GM13977 (cell line): ENCODE data around the gene GALNT1.

Experiments
- DNase-seq: peaks from one replicate; pipeline ENCODE4 v3.0.0; 2012; ENCODE audit warnings: low spot score
- in situ Hi-C: fragments of 300-500 bp; cut with MboI; formaldehyde crosslinking; loops from one replicate; pipeline ENCODE4 v1.12.0; 2022; ENCODE audit warnings: low sequenced_read_pairs, low pct_unique_long_range_greater_than_20kb, mixed read lengths, inconsistent platforms; ENCODE audit not compliant: unreplicated experiment
- TF ChIP-seq, protein P1 (sequence below): IDR thresholded peaks from 2 replicates; pipeline ENCODE4 v1.5.1; 2012; ENCODE audit warnings: mild to moderate bottlenecking, control low read depth; ENCODE audit not compliant: insufficient read depth; ENCODE audit errors: extremely low read depth, missing control alignments

GALNT1 gene

DNA sequence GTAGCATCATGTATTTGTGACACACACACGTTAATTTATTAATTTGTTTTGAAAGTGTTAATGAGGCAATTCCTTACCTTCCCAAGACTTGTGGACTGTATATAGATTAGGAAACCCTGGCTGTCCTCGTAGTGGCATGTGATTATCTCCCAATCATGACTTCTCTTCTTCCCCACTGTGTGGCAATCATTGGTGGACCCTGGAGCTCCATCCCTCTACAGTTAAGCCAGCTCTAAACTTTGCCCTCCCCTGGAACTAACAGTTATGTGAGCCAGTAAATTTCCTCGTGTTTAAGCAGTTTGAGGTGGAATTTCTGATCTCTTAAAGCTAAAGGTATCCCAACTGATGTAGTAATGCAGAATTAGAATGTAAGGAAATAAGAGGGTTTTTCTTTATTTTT, 22.0 kb downstream of the GALNT1 start:
- in situ Hi-C loops = no loop called here
- TF ChIP-seq, protein P1, sequence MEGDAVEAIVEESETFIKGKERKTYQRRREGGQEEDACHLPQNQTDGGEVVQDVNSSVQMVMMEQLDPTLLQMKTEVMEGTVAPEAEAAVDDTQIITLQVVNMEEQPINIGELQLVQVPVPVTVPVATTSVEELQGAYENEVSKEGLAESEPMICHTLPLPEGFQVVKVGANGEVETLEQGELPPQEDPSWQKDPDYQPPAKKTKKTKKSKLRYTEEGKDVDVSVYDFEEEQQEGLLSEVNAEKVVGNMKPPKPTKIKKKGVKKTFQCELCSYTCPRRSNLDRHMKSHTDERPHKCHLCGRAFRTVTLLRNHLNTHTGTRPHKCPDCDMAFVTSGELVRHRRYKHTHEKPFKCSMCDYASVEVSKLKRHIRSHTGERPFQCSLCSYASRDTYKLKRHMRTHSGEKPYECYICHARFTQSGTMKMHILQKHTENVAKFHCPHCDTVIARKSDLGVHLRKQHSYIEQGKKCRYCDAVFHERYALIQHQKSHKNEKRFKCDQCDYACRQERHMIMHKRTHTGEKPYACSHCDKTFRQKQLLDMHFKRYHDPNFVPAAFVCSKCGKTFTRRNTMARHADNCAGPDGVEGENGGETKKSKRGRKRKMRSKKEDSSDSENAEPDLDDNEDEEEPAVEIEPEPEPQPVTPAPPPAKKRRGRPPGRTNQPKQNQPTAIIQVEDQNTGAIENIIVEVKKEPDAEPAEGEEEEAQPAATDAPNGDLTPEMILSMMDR = no peak
- no peak for DNase-seq

- no peak for DNase-seq
- in situ Hi-C loops = no loop called here
- TF ChIP-seq, protein P1 = no peak
These were observed 22.8 kb downstream of the GALNT1 start for GRCh38 chr18:35604369-35604768.

DNA sequence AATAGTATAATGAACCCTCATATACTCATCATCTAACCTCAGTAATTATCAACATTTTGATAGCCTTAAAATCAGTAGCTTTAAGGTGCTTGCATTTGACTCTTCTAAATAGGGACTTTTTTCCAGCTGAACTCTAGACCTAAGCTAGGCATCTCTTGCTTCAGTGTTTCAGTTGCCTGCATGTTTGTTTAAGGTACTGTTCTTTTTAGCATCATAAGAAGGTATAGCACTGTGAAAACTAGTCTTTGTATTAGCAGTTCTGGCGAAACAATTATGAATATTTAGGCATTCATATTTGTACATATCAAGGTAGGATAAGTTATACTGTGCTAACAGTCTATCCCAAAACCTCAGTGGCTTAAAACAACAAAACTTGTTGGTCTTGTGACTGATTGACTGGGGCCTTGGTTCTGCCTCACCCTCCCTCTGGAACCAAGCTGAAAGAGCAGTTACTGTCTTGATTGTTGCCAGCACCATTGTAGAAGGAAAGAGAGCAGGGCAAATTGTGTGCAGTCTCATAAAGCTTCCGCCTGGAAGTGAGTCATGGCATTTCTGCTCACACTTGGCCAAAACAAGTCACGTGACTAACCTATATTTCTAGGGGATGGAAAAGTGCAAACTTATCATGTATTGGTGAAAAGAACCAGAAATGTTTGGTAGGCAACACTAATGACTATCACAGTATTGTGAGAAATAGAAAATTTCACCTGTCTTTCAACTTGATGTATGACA, 24.3 kb downstream of the GALNT1 start:
- TF ChIP-seq, protein P1 = no peak
- in situ Hi-C loops = no loop called here
- DNase-seq = no peak

DNA sequence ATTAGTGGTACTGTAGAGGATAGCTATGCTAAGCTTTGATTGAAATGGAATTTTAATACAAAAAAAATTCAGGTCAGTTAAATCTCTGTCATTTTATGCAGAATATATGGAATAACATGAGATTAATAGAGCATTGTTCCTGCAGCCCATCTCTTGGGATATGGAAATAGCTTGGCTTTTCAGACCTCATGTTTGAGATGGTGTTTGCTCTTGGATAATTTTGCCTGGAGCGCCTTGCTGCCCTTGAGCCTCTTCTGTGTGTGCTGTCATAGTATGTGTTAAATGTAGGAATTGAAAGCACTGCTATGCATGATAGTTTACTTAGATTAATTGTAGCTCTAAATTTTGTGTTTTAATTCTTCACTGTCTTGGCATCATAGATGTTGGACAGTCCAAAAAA, 27.7 kb downstream of the GALNT1 start:
- in situ Hi-C loops = no loop called here
- DNase-seq = no peak
- TF ChIP-seq, protein P1 = no peak

DNA sequence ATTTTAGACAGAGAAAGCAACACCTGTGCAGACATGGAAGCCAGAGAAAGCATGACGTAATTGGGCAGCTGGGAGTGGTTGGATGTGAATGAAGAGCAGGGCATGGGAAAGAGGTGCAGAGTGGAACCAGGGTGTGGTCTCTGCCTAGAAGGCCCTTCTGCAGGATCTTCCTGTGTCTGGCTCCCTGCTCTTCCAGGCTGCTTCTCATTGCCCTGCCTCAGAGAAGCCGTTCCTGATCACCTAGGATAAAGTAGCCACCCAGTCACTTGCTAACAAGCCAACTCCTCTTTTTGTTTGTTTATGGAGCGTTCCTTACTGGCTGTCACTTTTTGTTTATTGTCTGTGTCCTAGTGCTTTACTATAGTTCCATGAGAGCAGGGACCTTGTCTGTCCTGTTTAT, 28.5 kb downstream of the GALNT1 start:
- in situ Hi-C loops = no loop called here
- TF ChIP-seq, protein P1 = no peak
- DNase-seq = no peak

GRCh38 chr18:35610724-35611123, 29.2 kb downstream of the GALNT1 start:
- TF ChIP-seq, protein P1 = no peak
- no peak for DNase-seq
- in situ Hi-C loops = no loop called here
